Measurements from ENCODE around the gene ZNF628. TPM values are rescaled to one million over a fixed set of nuclear protein-coding genes. Genes with fewer than 3 reads are reported as not detected.

Gene ZNF628
- total RNA-seq, 1 donor from 2014 or later, result 12.7 TPM

GRCh38 chr19:55441319-55441691 lies 35.1 kb upstream of the ZNF628 start:
- Mint-ChIP-seq H3K4me3 (peak overlapping the region; percentile 32), H3K36me3 (ENCODE audit: low read depth) (no peaks in the 10 kb centered on the region), H3K27ac (no peak overlapping the region), H3K9me3 (no peaks in the 10 kb centered on the region), H3K4me1 (peaks cover 17% of the 10 kb centered on the region), H3K27me3 (peaks cover 69% of the 10 kb centered on the region)
- TF ChIP-seq CTCF (IDR thresholded peaks at IDR 0.05), result no peak
- intact Hi-C loops (cut with micrococcal nuclease), result no loop called here
- POLR2A ChIA-PET, result interaction anchor here (0.7 to 1.7 kb wide), 2 partner anchors 20 to 34 kb away, joined by 3 to 4 read pairs; partner anchors contain the start of genes ISOC2 and UBE2S
- DNase-seq, result no peak
- peak; percentile 43 for ATAC-seq (ENCODE audit: low read depth)
- CTCF ChIA-PET, result no interaction called here

- H3K4me1 Mint-ChIP-seq, result peaks cover 17% of the 10 kb centered on the region
- intact Hi-C loops (cut with micrococcal nuclease), result no loop called here
- peak overlapping the region; percentile 32 for H3K4me3 Mint-ChIP-seq
- ATAC-seq (ENCODE audit: low read depth), result peak; percentile 29
- no peak for TF ChIP-seq CTCF (IDR thresholded peaks at IDR 0.05)
- no peaks in the 10 kb centered on the region for H3K36me3 Mint-ChIP-seq (ENCODE audit: low read depth)
- H3K27me3 Mint-ChIP-seq, result peaks cover 66% of the 10 kb centered on the region
- no peak overlapping the region for H3K27ac Mint-ChIP-seq
- CTCF ChIA-PET, result no interaction called here
- no peak for DNase-seq
- POLR2A ChIA-PET, result interaction anchor here (0.7 to 1.7 kb wide), 2 partner anchors 20 to 34 kb away, joined by 3 to 4 read pairs; partner anchors contain the start of genes ISOC2 and UBE2S
- H3K9me3 Mint-ChIP-seq, result no peaks in the 10 kb centered on the region
Observed at GRCh38 chr19:55441692-55442321, 34.6 kb upstream of the ZNF628 start.

GRCh38 chr19:55442372-55442961 lies 34.0 kb upstream of the ZNF628 start:
- POLR2A ChIA-PET, result interaction anchor here (0.6 to 1.7 kb wide), 2 partner anchors 35 to 169 kb away, joined by 4 read pairs; partner anchors contain the start of gene UBE2S
- no peaks in the 10 kb centered on the region for H3K9me3 Mint-ChIP-seq
- H3K4me3 Mint-ChIP-seq, result no peak overlapping the region
- ATAC-seq (ENCODE audit: low read depth) (peak; percentile 55), DNase-seq (no peak)
- peaks cover 59% of the 10 kb centered on the region for H3K27me3 Mint-ChIP-seq
- CTCF ChIA-PET, result no interaction called here
- no peak overlapping the region for H3K27ac Mint-ChIP-seq
- no peaks in the 10 kb centered on the region for H3K36me3 Mint-ChIP-seq (ENCODE audit: low read depth)
- TF ChIP-seq CTCF (IDR thresholded peaks at IDR 0.05), result no peak
- intact Hi-C loops (cut with micrococcal nuclease), result no loop called here
- H3K4me1 Mint-ChIP-seq, result peaks cover 17% of the 10 kb centered on the region

- Mint-ChIP-seq H3K4me3 (no peak within 1 kb of the TSS), H3K27ac (no peak within 1 kb of the TSS), H3K36me3 (ENCODE audit: low read depth) (no peaks in the 10 kb centered on the region), H3K9me3 (no peaks in the 10 kb centered on the region), H3K4me1 (peaks cover 17% of the 10 kb centered on the region), H3K27me3 (peaks cover 55% of the 10 kb centered on the region)
- TF ChIP-seq CTCF (IDR thresholded peaks at IDR 0.05), result no peak
- ChIA-PET CTCF (no interaction called here), POLR2A (interaction anchor here (0.6 to 1.7 kb wide), 2 partner anchors 36 to 170 kb away, joined by 4 read pairs; partner anchors contain the start of gene UBE2S)
- DNase-seq, result no peak
- no peak for ATAC-seq (ENCODE audit: low read depth)
- intact Hi-C loops (cut with micrococcal nuclease), result no loop called here
Observed at GRCh38 chr19:55443045-55443823, 33.2 kb upstream of the ZNF628 start, which contains the start of gene SHISA7. Gene SHISA7 (minus strand): TSS chr19:55443300. CDS start chr19:55442863, 437 bp downstream.

Measured in activated B cell treated with CpG ODN at 0.5 μM for 24 hours (primary cell).